ENCODE data around the gene NAALADL1.

DNA sequence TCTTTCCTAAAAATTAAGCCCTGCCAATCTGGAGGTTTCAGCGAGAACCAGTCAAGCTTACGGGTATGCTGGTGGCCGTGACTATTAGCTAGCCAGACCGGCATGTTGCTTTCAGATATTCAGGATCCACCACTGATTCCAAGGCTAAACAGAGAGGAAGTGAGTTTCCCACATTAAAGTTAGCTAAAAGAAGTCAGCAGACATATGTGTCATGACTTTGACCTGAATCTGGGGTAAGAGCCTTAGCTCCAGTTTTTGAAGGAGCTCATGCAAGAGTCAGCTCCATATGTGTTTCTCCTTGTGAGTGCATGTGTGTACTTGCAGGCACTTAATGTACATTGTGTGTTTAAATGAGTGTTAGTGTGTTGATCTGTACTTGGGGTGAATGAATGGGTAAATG lies 27.1 kb upstream of the NAALADL1 start:
- TF ChIP-seq CTCF (IDR thresholded peaks at IDR 0.05) (no peak), REST (IDR thresholded peaks at IDR 0.05; ENCODE audit: insufficient read depth in 1 of 2, low read depth in 2 of 2, low read length in 1 of 2) (no peak), SIN3A (IDR thresholded peaks at IDR 0.05; ENCODE audit: borderline replicate concordance, insufficient read depth, low read depth, low read length) (no peak), POLR2AphosphoS5 (IDR thresholded peaks at IDR 0.05; ENCODE audit: low read depth, low read length) (no peak)
